Esophagus squamous epithelium (tissue), 4 donors: ENCODE data around the gene CENPM.

ENCODE experiments used
- CTCF ChIP-seq, 6 experiments: fragments of 450-650 bp in 4 of 6; fragments of 200-600 bp in 2 of 6; sonication (generic) in 2 of 6; IDR thresholded peaks; one replicate each; pipeline ENCODE4 v1.5.1; 2016 to 2019; ENCODE audit warnings: antibody characterized with exemption in 6 of 6, mild to moderate bottlenecking in 4 of 6, moderate library complexity in 4 of 6
- POLR2A ChIP-seq, 4 donors: fragments of 450-650 bp; IDR thresholded peaks; one replicate each; pipeline ENCODE4 v1.6.1; 2017; ENCODE audit warnings: antibody characterized with exemption in 4 of 4, mild to moderate bottlenecking in 4 of 4, moderate library complexity in 3 of 4

- TF ChIP-seq POLR2A (IDR thresholded peaks at IDR 0.05) (no peak), CTCF (IDR thresholded peaks at IDR 0.05) (peak; percentile 92 to 98 (median 97))
Observed at GRCh38 chr22:41940832-41941765, 5.9 kb downstream of the CENPM start.
